ENCODE data around the gene DVL2.
"Not testable (repeated sequence)": the region's sequence is repeated elsewhere in the genome, so short reads cannot be mapped to it uniquely, and the experiment has no call there.

DVL2 gene

DNA sequence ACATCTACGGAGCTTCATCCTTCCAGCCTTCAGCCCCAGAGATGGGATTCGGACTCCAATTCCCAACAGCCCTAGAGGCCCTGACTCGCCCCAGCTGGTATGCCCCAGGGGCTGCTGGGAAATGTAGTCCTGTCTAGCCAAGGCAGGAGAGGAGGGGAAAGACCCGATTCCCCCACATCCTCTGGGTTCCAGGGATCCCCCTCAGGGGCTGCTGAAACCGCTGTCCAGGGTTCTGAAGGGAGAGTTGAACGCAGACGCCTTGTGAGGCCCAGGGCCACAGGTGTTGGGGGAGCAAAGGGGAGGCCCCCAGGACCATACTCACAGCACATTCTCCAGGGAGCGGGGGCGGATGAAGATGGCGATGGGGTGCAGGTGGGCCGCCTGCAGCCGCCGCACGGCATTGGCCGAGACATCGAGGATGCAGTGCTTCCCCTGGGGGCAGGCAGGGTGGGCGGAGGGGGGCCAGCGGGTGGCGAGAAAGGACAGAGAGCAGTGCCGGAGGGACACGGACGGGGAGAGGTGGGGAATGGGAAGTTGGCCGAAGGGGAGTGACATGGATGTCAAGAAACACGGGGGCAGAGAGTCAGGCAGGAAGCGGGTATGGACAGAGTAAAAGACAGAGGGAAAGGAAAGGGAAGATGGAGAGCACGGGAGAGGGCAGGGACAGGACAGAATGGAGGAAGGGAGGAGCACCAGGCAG, 42.6 kb downstream of the DVL2 start:
- DNase-seq = no peak

DNA sequence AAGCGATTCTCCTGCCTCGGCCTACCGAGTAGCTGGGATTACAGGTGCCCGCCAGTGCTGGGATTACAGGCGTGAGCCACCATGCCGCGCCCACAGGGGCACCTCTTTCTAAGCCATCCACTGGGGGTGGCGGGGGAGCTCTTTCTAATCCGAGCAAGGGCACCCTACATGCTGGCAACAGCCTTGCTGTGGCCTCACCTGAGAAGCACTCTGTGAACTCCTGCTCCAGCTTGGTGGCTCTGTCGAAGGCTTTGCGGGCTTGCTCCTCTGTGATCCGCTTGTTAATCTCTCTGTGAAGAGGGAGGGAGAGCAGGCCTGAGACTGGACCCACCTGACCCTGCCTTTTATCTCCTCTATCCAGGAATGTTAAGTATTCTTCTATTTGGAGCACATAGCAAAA, 43.2 kb downstream of the DVL2 start:
- no peak for DNase-seq

DNA sequence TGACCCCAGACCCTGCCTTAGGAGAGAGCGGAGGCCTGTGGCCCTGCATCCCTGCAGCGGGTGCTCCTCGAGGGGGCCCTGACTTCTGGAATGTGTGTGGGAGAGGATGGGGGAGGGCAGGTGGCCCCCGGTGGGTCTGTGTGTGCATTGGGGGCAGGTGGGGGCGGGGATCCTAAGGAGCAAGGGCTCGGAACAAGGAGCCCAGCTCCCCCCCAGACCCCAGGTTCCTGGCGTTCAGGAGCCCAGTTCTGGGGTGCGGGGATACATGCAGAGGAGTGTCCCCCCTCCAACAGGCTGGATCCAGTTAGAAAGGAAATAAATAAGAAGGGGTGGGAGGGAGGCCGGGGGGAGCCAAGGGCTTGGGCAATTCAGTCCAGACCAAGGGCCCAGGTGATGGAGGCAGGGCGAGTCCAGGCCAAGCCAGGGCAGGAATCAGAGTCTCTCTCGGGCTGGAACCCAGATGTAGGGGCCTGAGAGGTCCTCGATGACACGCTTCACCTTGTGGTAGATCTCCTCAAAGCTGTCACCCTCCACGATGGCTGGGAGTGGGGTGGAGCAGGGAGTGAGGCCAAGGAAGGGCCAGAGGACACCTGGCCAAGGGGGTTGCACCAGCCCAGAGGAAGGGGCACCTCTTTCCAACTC, 43.9 kb downstream of the DVL2 start:
- no peak for DNase-seq

DNA sequence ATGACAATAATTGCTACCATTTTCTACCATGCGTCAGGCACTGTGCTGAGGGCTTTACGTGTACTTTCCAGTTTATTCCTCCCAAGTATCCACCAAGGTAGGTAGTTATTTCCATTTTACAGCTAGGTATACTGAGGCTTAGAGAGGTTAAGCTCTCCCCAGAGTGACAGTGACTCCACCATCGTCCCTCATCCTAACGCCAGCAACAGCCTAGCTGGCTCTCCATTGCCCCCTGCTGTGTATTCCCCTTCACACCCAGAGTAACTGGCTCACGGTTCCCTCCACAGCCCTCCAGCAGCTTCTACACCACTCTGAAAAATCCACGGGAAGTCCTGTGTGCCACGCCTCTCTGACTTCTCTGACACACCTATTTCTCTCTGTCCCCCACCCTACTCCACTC, 48.1 kb downstream of the DVL2 start:
- DNase-seq = no peak

DNA sequence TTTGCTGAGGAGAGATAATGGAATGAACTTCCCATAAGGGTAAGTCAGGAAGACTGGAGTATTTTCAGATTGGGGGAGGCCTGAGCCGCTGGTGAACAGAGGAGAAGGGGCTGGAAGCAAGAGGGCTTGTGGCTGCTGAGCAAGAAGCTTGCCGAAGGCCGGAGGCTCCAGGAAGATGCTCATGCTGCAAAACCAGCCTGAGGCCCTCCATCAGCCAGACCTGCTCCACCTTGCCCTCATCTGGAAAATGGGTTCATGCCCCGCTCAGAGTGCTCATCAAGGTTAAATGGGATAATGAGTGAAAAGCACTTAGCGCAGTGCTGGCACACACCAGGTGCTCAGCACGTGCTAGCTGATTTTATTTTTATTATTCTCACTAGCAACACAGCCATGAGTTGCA, 49.7 kb downstream of the DVL2 start:
- DNase-seq = no peak

DNA sequence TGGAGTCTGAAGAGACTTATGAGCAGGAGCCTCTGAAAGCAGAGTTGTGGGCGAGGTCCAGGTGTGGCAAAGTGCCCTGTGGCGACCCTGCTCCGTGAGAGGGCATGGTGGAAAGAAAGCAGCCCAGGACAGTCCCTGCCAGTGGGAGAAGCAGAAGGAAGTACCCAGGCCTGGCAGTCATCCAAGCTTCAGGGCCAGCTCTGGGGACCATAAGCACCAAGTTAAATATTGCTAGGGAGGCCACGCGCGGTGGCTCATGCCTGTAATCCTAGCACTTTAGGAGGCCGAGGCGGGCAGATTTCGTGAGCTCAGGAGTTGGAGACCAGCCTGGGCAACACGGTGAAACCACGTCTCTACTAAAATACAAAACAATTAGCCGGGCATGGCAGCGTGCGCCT, 50.2 kb downstream of the DVL2 start:
- no peak for DNase-seq

DNA sequence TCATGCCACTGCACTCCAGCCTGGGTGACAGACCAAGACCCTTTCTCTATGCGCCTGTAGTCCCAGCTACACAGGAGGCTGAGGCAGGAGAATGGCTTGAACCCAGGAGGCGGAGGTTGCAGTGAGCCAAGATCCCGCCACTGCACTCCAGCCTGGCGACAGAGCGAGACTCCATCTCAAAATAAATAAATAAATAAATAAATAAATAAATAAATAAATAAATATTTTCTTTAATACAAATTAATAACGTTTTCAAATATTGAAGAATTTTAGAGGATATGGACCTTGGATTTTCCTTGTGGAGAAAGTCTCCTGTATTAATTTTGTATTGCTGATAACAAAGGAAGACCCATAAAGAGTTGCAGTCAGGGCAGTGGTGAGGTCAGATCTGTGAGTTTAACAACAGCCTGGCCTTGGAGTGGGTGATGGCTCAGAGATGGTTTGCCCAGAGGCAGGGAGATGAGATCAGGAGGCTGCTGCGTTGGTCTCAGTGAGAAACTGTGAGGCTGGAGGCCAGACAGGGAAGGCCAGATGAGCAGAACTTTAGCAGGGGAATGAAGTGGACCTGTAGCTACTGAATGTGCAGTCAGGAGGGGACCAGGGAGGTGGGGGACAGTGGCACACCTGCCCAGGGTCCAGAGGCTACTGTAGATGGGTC, 50.8 kb downstream of the DVL2 start:
- DNase-seq = no peak

DNA sequence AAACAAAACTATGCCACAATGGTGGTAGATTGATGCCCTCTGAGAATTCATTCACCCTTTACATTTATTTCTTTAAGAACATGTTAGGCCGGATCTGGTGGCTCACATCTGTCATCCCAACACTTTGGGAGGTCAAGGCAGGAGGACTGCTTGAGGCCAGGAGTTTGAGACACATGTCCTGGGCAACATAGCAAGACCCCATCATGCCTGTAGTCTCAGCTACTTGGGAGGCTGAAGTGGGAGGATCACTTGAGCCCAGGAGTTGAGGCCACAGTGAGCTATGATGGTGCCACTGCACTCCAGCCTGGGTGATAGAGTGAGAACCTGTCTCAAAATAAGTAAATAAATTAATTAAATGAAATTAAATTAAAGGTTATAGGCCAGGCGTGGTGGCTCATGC, 52.2 kb downstream of the DVL2 start:
- not testable (repeated sequence) for DNase-seq

DNA sequence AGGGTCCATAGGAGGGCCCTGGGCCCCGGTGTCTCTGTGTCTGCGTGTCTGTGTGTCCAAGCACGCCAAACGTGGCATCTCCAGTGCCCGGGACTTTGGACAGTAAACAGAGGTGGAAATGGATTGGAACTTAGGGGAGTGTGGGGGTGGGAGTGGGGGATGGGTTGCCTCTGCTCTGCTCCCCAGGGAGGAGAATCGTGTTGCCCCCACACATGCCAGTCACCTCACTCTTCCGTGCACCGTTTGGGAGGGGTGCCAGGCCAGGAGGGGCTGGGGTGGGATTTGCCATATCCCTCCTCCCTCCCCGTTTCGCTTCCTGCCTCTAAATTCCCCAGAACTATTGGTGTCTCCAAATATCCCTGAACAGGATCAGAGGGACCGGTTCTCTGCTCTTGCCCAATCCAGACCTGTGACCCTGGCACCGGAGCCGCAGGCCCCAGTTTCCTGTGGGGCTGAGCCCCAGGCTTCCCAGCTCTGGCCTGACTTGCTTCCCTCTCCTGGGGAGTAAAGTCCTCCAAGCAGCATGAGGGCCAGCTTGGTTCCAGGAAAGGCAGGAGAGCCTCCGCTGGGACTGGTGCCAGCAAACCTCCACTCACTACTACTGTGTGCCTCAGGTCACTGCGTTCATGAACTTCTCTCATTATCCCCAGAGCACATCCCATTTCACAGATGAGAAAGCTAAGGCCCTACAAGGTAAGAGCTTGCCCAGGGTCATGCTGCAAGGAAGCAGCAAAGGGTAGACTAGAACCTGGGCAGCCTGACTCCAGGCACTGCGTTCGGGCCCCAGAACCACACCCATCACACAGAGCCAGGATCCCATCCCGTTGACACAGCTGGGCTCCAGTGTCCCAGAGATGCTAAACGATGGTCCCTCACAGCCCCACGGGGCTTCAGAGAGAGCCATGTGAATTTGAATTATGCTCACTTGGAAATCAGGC, 54.7 kb downstream of the DVL2 start, which contains the start of gene ASGR1:
ASGR1 (minus strand) TSS at position 54 of the 938 bp plus-strand sequence. CDS start 807 bp downstream, outside the sequence.
- no peak for DNase-seq

DNA sequence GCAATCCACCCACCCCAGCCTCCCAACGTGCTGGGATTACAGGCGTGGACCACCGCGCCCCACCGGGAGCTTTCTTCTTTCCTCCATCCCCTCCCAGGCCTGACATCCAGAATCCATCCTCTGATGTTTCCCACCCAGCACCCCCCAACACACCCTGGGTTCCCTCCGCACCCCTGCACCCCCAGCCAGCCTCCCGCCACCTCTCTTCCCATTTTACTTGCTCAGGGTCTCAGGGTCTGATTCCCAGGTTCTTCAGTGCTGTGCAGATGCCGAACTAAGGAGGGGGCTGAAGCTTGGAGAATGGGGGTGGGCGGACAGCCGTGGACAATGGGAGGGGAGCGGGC, 55.4 kb downstream of the DVL2 start:
- DNase-seq = no peak

DNA sequence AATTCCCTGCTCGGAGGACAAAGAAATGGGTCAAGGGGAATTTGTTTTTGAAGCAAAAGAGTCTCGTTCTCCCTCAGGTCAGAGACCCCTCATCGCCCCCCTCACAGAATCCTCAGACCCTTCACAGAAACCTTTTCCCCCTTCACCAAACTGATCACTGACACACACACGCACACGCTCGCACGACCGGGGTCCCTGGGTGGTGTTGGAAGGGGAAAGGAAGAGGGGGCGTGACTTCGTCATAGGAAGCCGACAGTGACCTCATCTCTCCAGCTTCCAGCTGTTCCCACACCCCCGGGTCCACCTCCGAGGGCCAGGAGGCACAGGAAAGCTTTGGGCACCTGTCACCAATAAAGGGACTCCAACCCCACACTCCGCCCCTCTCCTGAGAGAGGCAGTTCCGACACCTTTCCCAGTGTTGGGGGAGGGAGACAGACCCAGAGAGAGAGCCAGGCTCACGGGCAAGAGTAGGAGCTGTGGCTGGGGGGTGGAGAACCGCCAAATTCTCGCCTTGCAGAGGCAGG, 56.3 kb downstream of the DVL2 start:
- DNase-seq = no peak

DNA sequence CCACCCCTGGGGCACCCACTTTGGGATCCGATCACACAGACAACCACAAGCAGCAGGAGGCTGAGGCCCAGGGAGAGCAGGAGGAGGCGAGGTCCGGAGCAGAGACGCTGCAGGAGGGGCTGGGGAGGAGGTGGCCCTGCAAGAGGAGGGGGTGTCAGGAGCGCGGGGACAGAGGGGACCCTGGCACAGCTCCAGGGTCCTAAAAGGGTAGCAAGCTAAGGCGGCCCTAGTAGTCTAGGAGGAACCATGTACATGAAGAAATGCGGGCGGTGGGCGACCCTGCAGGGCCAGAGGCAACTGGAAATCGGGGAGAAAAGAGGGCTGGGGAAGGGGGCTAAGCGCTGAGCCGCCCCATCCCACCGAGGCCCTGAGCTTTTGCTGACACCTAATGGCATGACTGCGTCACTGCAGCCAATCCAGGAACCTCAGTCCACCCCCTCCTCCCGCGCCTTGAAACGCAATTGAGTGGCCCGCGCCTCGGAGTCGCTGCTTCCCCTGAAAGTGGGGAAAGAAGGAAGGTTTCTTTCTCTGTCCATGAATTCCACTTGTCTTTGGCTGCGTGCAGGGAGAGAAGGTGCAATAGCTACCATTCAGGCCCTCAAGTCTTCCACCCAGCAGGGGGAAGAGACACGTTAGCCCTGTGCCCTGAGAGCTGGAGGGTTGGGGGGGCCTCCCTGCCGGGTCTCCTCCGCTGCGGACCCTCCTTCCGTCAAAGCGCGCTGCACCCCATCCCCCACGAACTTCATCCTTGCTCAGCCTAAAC, 56.9 kb downstream of the DVL2 start:
- DNase-seq = no peak

DNA sequence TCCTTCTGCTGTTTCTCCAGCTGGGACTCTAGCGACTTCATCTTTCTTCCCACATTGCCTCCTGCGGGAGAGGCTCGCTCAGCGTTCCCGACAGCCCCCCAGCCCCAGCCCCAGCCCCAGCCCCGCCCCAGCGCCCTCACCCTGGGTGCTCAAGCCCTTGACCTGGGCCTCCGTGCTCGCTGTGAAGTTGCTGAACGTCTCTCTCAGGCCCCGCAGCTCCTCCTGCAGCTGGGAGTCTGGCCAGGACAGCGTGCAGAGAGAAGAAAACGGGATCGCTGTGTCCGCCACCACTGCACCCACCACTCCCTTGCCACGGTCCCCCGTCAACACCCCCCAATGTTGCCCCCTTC, 57.5 kb downstream of the DVL2 start:
- DNase-seq = no peak

DNA sequence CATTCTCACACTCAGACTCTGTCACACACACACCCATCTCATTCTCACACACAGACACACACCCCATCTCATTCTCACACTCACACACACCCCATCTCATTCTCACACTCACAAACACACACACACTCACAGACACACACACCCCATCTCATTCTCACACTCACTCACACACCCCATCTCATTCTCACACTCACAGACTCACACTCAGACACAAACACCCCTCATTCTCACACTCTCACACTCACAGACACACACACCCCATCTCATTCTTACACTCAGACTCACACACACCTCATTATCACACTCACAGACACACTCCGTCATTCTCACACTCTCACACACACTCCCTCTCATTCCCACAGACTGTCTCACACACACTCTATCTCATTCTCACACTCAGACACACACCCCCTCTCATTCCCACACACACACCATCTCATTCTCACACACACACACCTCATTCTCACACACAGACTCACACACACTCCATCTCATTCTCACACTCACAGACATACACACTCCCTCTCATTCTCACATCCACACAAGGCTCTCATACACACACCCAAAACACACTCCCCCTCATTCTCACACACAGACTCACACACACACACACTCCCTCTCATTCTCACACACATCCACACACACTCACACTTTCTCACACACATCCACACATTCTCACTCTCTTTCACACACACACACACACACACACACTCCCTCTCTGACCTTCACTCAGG, 58.0 kb downstream of the DVL2 start:
- no peak for DNase-seq
